Stimulated activated CD4-positive, alpha-beta T cell treated with anti-CD3 and anti-CD28 coated beads, Interleukin-12 subunit alpha, Interleukin-12 subunit beta, amount 100 ng/mL, for 24 hours (primary cell): Measurements from ENCODE around the gene NPAS3.

ENCODE experiments used
- DNase-seq, 2 experiments: peaks; one replicate each; pipeline ENCODE4 v3.0.0-alpha.2; 2020; ENCODE audit warnings: low read depth in 2 of 2

NPAS3 gene

DNA sequence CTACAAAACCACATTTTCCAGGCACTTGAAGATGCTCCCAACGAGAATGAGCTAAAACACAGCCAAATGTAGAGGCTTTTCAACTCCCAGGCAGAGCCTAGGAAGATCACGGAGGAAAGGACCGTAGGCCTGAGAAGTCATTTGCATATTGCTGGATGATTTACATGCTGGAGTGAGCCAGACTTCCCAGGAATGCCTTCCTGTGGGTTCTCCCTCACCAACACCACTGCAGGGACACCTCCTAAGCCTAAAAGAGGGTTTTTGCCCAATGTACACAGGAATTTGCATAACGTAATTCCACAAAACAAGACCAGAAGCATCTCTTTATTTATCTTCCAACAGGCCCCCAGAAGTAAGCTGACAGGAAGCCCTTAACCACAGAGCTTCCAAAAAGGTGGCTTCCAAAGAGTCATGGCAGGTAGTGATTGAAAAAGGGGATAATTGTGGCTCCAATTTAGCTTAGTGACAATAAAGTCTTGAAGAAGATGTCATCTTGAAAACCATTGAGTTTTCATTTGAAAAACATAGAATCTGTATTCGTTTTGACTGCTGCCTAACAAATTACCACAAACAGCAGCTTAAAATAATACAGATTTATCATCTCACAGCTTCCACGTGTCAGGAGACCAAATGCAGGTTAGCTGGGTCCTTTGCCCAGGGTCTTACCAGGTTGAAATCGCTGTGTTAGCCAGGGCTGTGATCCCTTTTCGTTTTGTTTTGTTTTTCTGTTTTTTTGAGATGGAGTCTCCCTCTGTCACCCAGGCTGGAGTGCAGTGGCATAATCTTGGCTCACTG lies 896.0 kb downstream of the NPAS3 start:
- no peak for DNase-seq

GRCh38 chr14:33835261-33835655 lies 896.6 kb downstream of the NPAS3 start:
- no peak for DNase-seq

- no peak for DNase-seq
Observed at GRCh38 chr14:33835677-33836076, 897.0 kb downstream of the NPAS3 start.

DNA sequence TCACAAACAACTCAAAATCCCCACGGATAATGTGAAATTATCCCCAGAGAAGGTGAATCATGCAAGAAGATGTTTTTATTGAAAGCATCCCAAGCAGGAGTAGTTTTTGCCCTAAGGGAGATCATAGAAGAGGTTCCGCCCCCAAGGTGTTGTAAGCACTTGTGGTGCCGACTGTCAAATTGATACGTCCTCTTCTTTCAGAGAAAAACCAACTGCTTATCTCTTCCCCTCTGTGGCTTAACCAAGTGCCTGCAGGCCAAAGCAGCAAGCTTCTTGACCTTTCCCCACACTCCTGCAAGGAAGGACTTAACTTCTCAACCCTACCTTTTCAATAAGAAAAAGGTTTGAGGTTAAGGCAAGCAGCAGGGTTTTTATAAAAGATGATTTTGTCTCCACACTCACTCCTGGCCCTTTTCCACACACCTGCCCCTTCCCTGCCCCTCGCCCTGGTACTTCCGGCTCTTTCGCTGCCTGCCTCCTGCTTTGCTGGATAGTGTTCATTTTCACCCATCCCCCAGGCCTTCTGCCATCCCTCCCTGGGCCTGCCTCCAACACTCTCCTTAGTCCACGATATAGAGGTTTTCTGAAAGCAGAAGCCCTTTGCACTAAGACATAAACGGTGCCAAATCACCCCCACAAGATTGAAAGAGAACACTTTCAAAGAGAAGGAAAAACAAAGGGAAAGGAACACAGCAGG lies 897.7 kb downstream of the NPAS3 start:
- DNase-seq: no peak

DNA sequence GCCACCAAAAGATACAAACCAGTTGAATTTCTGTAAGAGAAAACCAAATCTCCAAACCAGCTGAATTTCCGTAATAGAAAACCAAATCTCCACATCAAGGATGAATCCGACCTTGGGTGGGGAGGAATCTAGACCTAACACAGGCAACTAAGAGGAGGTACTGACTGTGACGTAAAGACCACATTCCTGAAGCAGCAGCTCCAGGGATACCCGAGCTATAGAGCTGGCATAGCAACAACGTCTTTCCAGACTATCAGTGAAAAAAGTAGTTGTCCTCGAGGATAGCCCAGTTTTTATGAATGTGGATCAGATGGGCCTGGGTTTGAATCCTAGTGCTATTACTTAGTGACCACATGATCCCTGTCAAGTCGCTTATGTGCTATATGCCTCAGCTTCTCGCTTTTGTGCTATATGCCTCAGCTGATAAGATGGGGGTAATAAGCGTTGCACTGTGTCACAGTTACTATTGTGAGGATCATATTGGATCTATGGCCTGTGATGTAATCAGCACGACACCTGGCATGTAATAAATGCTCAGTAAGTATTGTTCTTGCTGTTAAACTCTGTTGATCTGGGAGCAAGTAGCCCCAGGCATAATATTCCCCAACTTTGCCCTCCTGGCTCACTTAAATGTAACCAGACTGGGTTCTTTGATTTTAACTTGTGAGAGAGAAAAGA lies 898.4 kb downstream of the NPAS3 start:
- DNase-seq: no peak

GRCh38 chr14:33837943-33838683 lies 899.4 kb downstream of the NPAS3 start:
- DNase-seq: no peak

DNA sequence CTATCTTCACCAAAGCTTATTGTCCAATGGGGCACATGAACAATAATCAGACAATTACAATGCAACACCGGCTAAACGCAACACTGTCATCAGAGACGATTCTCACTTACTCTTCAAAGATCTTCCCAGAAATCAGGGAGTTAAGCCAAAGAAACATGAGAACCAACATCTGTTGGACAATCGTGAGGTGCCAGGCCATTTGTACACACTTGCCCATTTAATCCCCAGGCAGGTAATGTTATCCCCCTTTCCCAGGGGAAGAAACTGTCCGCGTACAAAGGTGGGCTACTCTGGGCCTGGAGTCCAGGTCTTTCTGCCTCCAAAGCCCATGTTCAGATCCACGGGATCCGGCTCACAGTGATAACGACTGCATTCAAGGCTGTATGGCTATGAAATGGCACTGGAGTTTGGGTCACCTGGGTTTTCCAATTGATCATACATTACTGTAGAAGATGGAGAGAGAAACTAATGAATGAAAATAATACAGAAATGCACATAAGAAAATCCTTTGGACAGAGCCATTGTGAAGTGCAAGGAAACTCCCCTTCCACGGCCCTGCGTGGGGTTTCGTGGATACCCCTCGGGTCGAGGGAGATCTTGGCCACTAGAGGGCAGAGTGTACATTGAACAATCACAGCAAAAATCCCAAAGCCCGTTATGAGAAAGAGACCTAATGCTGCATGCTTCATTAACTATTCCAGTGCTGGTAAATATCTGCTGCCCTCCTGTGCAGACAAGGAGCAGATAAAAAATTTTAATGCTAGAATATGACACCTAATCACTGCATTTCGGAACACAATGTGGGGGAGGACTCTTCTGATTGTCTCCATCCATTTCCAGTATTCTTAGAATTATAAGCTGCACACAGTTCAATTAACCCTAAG lies 900.8 kb downstream of the NPAS3 start:
- DNase-seq: peak in 1 of 2 experiments; percentile 25

- DNase-seq: no peak
Observed at GRCh38 chr14:33840797-33841196, 902.1 kb downstream of the NPAS3 start.

- DNase-seq: no peak
Observed at GRCh38 chr14:33842299-33842698, 903.6 kb downstream of the NPAS3 start.

DNA sequence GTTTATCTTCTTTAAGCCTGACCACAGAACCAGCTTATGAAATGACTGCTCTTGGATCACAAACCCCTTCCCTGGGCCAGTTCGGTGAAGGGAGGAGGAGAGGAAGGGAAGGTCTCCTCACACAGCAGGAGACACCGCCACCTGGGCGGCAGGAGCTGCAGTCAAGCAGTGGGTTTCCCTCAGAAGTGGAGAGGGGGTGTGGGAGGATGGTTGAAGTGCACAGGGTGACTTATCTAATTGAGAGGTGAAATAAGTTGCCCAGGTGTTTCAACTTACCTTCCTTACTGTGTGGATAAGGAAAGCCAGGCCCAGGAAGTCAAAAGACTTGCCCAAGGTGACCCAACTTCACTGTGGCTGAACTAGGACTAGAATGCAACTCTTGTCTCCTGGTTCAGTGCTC lies 905.4 kb downstream of the NPAS3 start:
- DNase-seq: no peak

DNA sequence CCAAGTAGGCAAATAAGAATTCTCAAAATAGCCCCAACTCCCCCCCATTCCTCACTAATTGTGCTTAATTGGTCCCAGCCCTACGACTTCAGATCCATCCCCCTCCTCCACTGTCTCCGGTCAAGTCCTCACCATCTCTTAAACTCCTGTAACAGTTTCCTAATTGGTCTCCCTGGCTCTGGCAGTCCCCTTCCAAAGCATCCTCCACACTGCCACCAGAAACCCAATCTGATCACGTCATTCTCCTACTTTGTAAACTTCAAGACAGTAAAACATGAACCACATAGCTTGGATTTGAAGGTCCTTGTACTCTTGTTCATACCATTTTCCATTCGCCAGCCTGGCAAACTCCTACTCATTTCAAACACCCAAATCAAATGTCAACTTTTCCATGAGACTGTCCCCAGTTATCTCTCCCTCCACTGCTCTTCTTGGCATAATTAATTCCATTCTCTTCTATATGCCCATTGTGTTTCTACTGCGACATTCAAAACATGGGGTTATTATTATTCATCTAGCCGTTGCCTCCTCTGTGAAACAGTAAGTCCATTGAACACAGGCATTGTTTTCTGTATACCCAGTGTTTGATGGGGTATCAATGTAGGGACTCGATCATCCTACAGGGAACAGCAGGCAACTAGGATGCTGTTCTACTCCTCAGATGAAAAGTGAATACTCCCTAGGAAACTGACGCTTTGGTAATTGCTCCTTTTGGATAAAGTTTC lies 907.6 kb downstream of the NPAS3 start:
- no peak for DNase-seq

DNA sequence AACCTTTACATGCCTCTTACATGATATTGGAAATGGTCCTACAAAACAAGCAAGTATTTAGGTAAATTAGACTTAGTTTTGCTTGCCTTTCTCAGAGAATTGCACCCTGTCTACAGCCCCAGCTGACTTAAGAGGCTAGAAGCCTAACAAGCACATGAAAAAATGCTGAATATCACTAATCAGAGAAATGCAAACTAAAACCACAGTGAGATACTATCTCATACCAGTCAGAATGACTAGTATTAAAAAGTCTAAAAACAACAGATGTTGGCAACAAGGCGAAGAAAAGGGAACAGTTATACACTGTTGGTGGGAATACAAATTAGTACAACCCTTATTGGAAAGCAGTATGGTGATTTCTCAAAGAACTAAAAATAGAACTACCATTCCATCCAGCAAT lies 908.4 kb downstream of the NPAS3 start:
- no peak for DNase-seq

- no peak for DNase-seq
Observed at GRCh38 chr14:33848009-33848408, 909.3 kb downstream of the NPAS3 start.

- no peak for DNase-seq
Observed at GRCh38 chr14:33848706-33849454, 910.2 kb downstream of the NPAS3 start.

- no peak for DNase-seq
Observed at GRCh38 chr14:33849455-33849801, 910.7 kb downstream of the NPAS3 start.

- DNase-seq: no peak
Observed at GRCh38 chr14:33850826-33851225, 912.1 kb downstream of the NPAS3 start.

DNA sequence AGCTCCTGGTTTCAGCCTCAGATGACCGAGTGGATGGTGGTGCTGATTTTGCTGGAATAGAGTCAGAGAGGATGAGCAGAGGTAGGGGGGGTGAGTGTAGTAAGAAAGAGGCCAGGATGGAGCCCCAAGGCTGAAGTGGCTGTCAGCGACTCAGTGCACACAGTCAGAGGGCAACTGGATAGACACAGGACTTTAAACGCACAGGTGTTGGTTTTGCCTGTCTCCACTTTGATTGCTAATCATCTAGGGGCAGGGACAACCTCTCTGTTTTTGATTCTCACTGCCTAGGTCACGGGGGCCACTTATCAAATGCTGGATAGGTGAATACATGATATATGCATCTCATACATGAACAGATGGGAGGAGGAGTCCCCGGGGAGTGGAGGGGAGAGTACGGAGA lies 912.7 kb downstream of the NPAS3 start:
- no peak for DNase-seq

DNA sequence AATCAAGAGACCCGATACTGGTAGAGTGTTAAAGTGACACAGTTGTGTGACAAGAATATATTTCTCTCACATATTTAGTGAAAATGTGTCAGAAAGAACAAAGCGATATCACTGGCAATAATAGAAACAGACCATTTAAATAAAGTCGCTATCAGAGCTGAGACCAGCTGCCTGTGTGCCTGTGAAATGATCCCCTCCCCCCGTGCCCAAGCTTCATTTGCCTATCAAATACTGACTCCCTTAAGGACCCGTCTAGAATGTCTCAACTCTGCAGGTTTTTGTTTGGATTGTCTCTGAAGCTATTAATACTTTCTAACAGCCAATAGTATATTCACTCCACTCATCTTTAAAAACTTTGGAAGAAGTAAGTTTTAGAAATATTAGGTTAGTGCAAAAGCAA lies 913.3 kb downstream of the NPAS3 start:
- DNase-seq: no peak
